ENCODE results near the gene ADH7. TPM values are rescaled to one million over a fixed set of nuclear protein-coding genes. Genes with fewer than 3 reads are reported as not detected.
A peak's percentile ranks its signal among the peaks of the same experiment; 100 is the strongest.

The ADH7 gene
- total RNA-seq = not detected in 2 replicates

- no peak for TF ChIP-seq CTCF (IDR thresholded peaks at IDR 0.05; ENCODE audit: insufficient read depth, low read length, poor library complexity, severe bottlenecking)
- Histone ChIP-seq H3K27me3 (ENCODE audit: control insufficient read depth, insufficient read depth, low read length) (no peaks in the 10 kb centered on the region), H3K4me3 (ENCODE audit: low read depth, low read length) (no peak within 1 kb of the TSS), H3K36me3 (ENCODE audit: control insufficient read depth, insufficient read depth, low read length) (no peaks in the 10 kb centered on the region)
- DNase-seq (ENCODE audit: low read depth) = no peak
Observed at GRCh38 chr4:99435154-99435553, at the start of gene ADH7. Gene ADH7, minus strand, starts transcription at chr4:99435342. Its CDS starts 109 bp downstream, at chr4:99435233.

- H3K36me3 ChIP-seq (ENCODE audit: control insufficient read depth, insufficient read depth, low read length) = no peaks in the 10 kb centered on the region
Observed at GRCh38 chr4:99483636-99484035, 48.5 kb upstream of the ADH7 start.

GRCh38 chr4:99473131-99473530 is 38.0 kb upstream of the ADH7 start:
- Histone ChIP-seq H3K27me3 (ENCODE audit: control insufficient read depth, insufficient read depth, low read length) (no peaks in the 10 kb centered on the region), H3K4me3 (ENCODE audit: low read depth, low read length) (no peak overlapping the region), H3K36me3 (ENCODE audit: control insufficient read depth, insufficient read depth, low read length) (no peaks in the 10 kb centered on the region)
- TF ChIP-seq CTCF (IDR thresholded peaks at IDR 0.05; ENCODE audit: insufficient read depth, low read length, poor library complexity, severe bottlenecking) = no peak
- peak; percentile 28 for DNase-seq (ENCODE audit: low read depth)

More at GRCh38 chr4:99483636-99484035, 48.5 kb upstream of the ADH7 start:
- no peaks in the 10 kb centered on the region for H3K27me3 ChIP-seq (ENCODE audit: control insufficient read depth, insufficient read depth, low read length)
- DNase-seq (ENCODE audit: low read depth) = no peak
- no peak for TF ChIP-seq CTCF (IDR thresholded peaks at IDR 0.05; ENCODE audit: insufficient read depth, low read length, poor library complexity, severe bottlenecking)
- no peak overlapping the region for H3K4me3 ChIP-seq (ENCODE audit: low read depth, low read length)

GRCh38 chr4:99471896-99472295 is 36.8 kb upstream of the ADH7 start:
- no peak for TF ChIP-seq CTCF (IDR thresholded peaks at IDR 0.05; ENCODE audit: insufficient read depth, low read length, poor library complexity, severe bottlenecking)
- H3K27me3 ChIP-seq (ENCODE audit: control insufficient read depth, insufficient read depth, low read length) = no peaks in the 10 kb centered on the region
- H3K36me3 ChIP-seq (ENCODE audit: control insufficient read depth, insufficient read depth, low read length) = no peaks in the 10 kb centered on the region
- H3K4me3 ChIP-seq (ENCODE audit: low read depth, low read length) = no peak overlapping the region
- DNase-seq (ENCODE audit: low read depth) = no peak

- TF ChIP-seq CTCF (IDR thresholded peaks at IDR 0.05; ENCODE audit: insufficient read depth, low read length, poor library complexity, severe bottlenecking) = no peak
- no peak for DNase-seq (ENCODE audit: low read depth)
- Histone ChIP-seq H3K36me3 (ENCODE audit: control insufficient read depth, insufficient read depth, low read length) (no peaks in the 10 kb centered on the region), H3K27me3 (ENCODE audit: control insufficient read depth, insufficient read depth, low read length) (no peaks in the 10 kb centered on the region), H3K4me3 (ENCODE audit: low read depth, low read length) (no peak overlapping the region)
Observed at GRCh38 chr4:99471349-99471748, 36.2 kb upstream of the ADH7 start.

GRCh38 chr4:99468889-99469288 is 33.7 kb upstream of the ADH7 start:
- TF ChIP-seq CTCF (IDR thresholded peaks at IDR 0.05; ENCODE audit: insufficient read depth, low read length, poor library complexity, severe bottlenecking) = no peak
- no peaks in the 10 kb centered on the region for H3K27me3 ChIP-seq (ENCODE audit: control insufficient read depth, insufficient read depth, low read length)
- no peak overlapping the region for H3K4me3 ChIP-seq (ENCODE audit: low read depth, low read length)
- no peaks in the 10 kb centered on the region for H3K36me3 ChIP-seq (ENCODE audit: control insufficient read depth, insufficient read depth, low read length)
- no peak for DNase-seq (ENCODE audit: low read depth)
